ENCODE data around the gene SEMA3D.

The SEMA3D gene

DNA sequence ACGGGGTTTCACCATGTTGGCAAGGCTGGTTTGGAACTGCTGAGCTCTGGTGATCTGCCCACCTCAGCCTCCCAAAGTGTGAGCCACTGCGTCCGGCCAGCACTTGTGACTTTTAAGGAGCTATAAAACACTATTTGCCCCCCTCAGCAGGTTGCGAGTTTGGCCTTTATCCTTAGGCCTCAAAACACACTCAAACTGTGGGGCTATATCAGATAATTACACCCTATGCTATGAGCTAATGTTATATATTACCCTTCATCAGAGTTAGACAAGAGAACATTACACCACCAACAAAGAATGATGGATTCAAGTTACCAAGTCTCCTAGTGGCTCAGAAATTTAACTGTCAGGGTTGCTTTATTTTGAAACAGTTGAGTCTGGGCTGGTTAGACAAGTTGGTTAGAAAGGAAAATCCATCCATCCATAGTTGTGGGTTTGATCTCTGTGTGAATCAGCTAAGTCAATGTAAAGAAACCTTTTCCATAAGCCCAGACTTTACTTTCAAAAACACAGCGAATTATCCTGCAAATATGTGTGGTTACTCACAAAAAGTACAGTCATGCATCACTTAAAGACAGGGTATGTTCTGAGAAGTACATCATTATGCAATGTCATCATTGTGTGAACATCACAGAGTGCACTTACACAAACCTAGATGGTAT, 115.8 kb downstream of the SEMA3D start:
- DNase-seq = no peak

DNA sequence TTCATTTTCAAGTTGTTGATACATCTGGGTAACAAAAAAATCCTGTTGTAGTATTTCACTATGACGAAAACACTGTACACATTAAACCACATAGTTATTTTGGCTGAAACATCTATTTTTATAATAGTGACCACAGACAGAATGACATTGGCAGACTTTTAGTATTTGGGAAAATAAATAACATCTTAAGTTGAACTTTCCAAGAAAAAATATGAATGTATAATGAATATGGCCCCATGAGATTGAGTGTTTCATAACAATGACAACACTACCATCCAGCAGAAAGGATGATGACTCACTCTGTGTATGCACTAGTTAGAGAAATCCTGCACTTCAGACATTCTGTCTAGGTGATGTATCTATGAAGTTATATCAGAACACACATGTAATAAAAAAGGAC, 118.1 kb downstream of the SEMA3D start:
- DNase-seq = no peak

DNA sequence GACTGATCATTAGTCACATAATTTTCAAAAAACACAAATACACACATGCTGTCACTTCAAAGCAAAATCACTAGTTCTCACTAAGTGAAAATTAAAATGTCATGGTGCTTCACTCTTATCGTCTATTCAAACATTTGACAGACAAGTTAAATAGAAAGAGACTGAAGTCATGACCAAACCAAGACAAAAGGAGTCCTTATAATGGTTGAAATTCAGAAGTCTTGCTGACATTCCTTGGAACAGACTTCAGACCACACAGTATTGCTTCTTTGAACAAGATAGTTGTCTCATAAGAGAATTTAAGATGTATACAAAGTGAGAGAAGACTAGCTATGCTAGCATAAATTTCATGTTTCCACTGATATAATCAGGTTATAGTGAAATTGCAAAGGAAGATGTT, 119.5 kb downstream of the SEMA3D start:
- no peak for DNase-seq

DNA sequence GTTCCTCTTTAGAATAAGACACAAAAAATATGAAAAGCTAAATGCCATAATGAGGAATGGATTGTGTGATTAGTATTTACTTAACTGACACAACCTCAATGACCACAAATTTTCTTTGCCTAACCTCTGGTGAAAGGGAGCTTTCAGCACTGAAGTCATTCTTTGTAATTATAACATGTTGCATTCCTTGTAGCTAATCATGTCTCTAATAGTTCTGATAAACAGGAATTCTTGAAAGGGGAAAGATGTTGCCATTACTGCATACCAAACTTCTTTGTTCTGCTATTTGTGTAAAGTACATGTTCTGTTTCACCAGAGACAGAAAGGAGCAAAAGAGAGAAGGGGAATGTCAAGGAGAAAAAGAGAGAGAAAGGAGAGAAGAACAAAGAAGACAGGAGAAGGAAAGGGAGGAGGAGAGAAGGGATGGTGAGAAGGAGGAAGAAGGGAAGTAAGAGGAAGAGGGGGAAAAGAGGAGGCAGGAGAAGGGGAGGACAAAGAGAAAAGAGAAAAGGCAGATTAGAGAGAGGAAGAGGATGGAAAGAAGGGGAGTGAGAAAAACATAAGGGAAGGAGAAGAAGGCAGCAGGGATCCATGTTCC, 120.9 kb downstream of the SEMA3D start:
- no peak for DNase-seq

DNA sequence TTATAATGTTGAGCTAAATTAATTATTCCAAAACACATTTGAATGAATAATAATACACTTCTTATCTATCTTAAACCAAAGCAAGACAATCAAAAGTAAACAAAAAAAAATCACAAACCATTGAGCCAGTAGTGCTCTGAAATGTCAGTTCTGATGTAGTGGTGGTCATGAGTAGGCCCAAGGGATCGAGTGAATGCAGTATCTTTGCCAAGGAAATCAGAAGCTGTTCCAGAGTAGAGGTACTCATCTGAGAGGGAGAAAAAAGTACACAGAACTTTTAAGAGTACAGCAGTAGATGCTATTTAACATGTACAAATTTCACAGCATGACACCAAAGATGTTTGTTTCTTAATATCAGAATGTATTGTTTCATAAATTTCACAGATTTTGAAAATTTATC, 121.5 kb downstream of the SEMA3D start:
- DNase-seq = no peak

DNA sequence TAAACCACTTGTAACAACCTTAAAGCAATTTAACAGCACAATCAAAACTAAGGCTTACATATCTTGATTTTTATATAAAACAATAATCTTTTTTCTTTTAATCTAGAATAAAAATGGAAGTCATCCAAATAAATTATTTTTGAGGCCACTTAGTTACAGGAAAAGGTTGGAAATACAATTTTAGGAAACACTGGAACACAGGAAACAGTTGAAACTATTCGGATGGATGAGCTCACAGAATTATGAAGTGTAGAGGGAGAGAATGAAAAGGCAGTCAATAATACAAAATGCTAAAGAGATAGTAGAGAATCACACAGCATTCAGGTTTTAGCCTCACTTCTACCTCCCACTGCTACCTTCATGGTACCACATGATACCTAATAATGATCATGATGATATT, 124.2 kb downstream of the SEMA3D start:
- no peak for DNase-seq

- DNase-seq = no peak
Observed at GRCh38 chr7:85061456-85061855, 125.4 kb downstream of the SEMA3D start.

- no peak for DNase-seq
Observed at GRCh38 chr7:85060696-85061095, 126.2 kb downstream of the SEMA3D start.

- DNase-seq = no peak
Observed at GRCh38 chr7:85055906-85056305, 130.9 kb downstream of the SEMA3D start.

- no peak for DNase-seq
Observed at GRCh38 chr7:85055196-85055595, 131.7 kb downstream of the SEMA3D start.

GRCh38 chr7:85054306-85054705, 132.6 kb downstream of the SEMA3D start:
- no peak for DNase-seq

DNA sequence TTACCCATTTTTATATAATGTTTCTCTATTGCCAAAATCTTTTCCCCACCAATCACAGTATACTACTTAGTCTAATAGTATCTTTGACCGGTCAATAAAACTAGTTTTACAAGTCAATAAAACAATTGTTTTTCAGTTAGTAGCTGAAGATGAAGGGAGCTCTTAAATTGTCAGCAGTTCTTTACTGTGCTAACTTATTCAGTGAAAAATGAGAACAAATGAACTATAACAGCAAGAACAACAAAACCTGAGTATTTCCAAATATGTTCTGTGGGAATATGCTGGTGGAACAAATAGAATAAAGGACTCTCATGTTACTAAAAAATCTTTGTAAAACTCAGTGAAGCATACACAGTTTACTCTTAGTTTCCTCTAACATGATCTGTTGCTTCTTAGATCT, 134.0 kb downstream of the SEMA3D start:
- no peak for DNase-seq

- DNase-seq = no peak
Observed at GRCh38 chr7:85052056-85052737, 134.7 kb downstream of the SEMA3D start.

DNA sequence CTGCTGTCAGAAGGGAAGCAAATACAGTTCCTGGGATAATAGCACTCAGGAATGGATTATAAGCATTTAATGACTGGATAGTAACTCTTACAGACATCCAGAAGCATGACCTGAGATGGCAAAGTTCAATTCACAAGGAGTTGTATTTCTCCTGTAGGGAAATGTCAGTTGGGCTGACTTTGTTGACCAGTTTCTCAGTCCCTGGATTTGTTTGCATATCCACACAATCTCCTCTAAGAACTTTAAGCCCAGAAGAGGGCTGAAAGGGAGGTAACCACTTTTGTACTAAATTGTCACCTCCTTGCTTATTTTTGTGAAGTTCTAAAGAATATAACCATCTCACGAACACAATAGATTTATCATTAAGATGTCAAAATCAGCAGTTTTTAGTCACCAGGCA, 140.3 kb downstream of the SEMA3D start:
- no peak for DNase-seq

DNA sequence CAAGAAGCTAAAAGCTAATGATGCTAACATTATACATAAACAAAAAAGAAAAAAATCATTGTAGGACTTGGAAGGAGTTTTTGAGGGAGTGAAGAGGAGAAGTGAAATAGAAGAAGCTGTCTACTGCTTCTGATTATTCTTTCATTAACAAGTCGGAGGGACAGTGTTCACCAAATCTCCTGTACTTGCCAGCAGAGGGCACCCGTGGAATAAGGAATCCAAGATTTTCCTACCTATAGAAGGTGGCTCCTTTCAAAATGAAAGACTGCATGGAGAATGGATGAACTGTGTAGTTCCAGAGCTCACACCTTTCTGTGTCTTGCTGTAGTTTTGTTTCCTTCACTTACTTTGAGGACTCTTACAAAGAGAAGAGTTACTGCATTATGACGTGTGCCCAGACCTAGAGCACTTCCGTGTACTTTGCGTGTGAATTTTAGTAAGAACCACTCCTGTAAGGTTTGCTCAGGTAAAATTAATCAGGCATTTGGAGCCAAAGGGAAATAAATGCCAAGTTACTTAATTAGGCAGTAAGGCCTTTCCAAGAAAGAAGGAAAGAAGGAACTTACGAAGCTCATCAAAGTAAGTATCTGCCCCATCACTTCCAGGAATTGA, 145.1 kb downstream of the SEMA3D start:
- peak; percentile 34 for DNase-seq

DNA sequence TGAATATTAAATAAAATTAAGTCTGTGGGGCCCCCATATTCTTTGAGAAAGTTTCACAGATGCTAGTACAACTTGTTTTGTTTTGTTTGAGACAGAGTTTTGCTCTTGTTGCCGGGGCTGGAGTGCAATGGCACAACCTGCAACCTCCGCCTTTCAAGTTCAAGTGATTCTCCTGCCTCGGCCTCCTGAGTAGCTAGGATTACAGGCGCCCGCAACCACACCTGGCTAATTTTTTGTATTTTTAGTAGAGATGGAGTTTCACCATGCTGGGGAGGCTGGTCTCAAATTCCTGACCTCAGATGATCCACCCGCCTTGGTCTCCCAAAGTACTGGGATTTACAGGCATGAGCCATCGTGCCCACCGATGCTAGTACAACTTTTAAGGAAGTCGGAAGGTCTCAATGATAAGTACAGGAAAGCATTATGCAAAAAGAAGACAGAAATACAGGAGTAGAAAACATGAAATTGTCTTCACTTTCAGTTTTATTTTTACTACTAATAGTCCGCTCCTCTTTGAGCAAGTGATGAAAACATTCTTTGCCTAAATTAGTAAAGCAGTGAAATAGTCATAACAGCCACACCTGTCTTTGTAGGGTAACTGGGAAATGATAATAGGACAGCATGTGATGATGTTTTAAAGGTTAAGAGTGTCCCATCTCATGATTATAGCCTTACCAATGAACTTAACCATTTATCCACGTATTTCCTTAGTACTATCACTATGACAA, 147.5 kb downstream of the SEMA3D start:
- no peak for DNase-seq

DNA sequence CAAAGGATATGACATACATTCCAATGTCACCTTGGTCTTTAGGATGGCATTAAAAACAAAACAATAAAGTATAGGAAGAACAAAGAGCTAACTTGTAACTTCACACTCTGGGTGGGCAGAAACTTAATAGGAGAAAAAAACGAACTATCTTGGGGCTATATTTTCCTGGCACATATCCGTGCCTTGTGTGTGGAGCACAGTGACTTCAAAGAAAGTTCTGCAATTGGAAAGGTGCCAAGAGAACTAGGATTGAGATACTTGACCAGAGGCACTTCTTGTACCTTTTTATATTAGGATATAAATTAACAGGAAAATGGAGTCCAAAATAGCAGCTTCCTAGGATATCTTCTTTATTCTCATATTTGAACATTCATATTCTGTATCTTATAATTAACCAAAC, 148.4 kb downstream of the SEMA3D start:
- no peak for DNase-seq

DNA sequence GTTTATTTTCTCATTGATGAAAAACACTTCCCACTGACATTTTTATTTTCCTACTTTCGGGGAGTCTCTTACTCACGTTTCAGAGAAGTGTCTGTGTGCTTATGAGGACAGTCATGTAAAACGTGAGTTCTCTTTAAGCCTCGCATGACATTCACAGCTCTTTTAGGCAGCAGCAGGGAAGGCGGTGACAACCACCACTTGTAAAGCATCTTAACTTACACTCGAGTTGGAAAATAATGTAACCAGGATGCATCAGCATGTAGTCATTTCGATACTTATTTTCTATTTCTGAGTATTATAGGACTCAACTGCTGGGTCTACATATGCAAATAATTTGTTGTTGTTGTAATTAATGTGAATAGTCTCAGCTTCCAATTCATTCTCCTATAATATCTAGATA, 153.6 kb downstream of the SEMA3D start:
- DNase-seq = no peak

DNA sequence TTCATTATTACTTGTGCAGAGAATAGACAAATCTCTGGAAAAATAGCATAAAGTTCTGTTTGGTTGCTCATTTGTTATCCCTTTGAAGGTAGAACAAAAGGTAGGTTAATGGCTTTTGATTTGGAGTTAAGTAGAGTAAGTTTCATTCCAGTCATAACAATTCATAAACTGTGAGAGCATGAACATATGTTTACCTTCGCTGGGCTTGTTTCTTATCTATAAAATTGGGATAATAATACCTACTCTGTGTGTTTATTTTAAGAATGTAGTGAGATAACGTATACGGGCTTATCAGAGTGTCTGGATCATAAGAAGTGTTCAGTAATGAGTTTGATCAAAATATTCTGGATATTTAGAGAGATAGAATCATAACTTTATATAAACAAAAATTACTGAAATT, 155.4 kb downstream of the SEMA3D start:
- DNase-seq = no peak

- DNase-seq = no peak
Observed at GRCh38 chr7:85030893-85031292, 156.0 kb downstream of the SEMA3D start.

GRCh38 chr7:85025312-85025756, 161.5 kb downstream of the SEMA3D start:
- peak; percentile 57 for DNase-seq

- DNase-seq = no peak
Observed at GRCh38 chr7:85023916-85024315, 162.9 kb downstream of the SEMA3D start.

DNA sequence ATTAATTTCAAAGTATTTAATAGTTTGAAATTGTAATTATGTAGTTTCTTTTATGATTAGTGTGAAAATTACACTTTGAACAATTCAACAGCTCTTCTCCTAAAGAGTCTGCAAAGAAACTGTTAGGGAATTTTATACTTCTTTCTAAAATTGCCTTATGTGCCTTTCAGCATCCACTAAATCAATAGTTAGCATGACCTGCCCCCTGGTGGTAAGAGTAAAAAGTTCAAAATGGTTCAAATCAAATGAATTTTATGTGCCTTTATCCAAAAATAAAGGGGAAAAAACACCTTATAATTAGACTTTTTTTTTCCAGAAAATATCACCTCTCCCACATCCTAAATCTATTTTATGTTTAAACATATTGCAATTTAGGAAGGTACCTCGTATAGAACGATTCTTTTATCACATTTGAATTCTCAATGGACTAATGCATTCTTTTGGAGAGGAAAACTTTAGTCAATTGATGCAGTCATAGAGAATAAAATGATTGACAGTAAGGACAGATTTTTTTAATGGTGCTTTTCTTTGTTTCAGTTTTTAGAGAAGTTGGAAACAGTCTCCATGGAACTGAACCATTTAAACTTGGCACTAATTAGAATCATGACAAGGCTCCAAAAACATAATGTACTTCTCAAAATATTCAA, 163.7 kb downstream of the SEMA3D start:
- no peak for DNase-seq

Measured in NCI-H2029 (cell line).